Measurements from ENCODE around the gene SLC7A4.

- TF ChIP-seq CTCF (IDR thresholded peaks at IDR 0.05; ENCODE audit: poor library complexity, severe bottlenecking): no peak
- TF ChIP-seq POLR2AphosphoS5 (IDR thresholded peaks at IDR 0.05): no peak
- no peak for TF ChIP-seq EP300 (conservative IDR thresholded peaks at IDR 0.05; ENCODE audit: poor library complexity, severe bottlenecking)
- TF ChIP-seq EZH2 (IDR thresholded peaks at IDR 0.05; ENCODE audit: borderline replicate concordance, insufficient read depth, low read length, poor library complexity, severe bottlenecking): no peak
- TF ChIP-seq SMC3 (conservative IDR thresholded peaks at IDR 0.05; ENCODE audit: poor library complexity): no peak
- no peak for TF ChIP-seq RAD21 (conservative IDR thresholded peaks at IDR 0.05)
- no peak for TF ChIP-seq MXI1 (conservative IDR thresholded peaks at IDR 0.05; ENCODE audit: poor library complexity, severe bottlenecking)
Observed at GRCh38 chr22:21080435-21081137, 48.2 kb upstream of the SLC7A4 start.
